Measurements from ENCODE around the gene HSP90AB1.

DNA sequence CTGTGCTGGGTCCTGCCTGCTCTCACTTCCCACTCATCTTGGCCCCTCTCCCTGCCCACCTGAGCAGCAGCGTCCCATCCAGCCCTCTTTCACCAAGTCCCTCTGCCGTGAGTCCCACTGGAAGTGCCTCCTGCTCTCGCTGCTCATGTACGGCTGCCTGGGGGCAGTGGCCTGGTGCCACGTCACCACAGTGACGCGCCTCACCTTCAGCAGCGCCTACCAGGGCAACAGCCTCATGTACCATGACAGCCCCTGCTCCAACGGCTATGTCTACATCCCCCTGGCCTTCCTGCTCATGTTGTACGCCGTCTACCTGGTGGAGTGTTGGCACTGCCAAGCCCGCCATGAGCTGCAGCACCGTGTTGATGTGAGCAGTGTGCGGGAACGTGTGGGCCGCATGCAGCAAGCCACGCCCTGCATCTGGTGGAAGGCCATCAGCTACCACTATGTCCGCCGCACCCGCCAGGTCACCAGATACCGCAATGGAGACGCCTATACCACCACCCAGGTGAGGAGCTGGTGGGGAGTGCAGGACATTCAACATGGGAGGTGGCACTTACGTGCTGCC lies 26.2 kb downstream of the HSP90AB1 start:
- TF ChIP-seq CTCF (IDR thresholded peaks at IDR 0.05) (no peak), POLR2A (IDR thresholded peaks at IDR 0.05) (no peak)
